Kidney glomerular epithelial cell (primary cell): Measurements from ENCODE around the gene PRM1.

ENCODE experiments used
- DNase-seq: peaks from one replicate; lab custom pipeline; 2025; lab: John Stamatoyannopoulos, UW

PRM1 gene

DNA sequence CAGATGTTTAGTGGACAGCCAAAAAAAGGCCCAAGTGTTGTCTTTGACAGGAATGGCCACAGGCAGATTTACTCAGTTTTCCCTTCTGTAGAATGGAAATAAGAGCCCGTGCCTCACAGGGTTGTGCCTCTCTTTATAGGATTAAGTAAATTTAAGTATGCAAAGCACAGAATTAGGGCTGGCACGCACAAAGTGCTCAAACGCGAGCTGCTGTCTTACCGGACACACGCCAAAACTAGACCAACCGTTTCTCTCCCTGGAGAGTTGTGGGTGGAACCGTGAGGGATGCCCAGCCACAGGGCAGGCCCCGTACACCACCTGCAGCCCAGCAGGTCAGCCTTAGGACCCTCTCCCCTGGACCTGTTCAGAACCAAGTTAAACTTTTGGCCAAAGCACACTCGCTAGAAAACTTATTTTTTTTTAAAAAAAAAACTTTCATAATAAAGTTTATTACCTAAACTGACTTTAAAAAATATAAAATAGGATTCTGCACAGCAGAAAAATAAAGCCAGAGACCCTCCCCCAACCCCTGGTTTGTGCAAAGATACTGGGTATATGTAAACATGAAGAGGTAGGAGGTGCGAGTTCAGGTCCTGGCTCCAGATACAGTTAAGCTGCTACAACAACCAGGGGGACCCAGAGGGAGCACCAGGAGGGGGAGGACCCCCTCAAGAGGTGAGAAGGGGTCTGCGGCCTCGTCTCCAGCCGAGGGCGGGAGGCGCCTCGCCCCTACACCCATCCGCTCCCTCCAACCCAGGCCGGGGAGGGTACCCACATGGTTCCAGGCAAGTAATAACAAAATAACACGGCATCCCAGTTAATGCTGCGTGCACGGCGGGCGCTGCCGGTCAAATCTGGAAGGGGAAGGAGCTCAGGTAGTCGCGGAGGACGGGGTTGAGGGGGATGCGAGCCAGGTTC lies 26.9 kb downstream of the PRM1 start:
- DNase-seq: no peak

DNA sequence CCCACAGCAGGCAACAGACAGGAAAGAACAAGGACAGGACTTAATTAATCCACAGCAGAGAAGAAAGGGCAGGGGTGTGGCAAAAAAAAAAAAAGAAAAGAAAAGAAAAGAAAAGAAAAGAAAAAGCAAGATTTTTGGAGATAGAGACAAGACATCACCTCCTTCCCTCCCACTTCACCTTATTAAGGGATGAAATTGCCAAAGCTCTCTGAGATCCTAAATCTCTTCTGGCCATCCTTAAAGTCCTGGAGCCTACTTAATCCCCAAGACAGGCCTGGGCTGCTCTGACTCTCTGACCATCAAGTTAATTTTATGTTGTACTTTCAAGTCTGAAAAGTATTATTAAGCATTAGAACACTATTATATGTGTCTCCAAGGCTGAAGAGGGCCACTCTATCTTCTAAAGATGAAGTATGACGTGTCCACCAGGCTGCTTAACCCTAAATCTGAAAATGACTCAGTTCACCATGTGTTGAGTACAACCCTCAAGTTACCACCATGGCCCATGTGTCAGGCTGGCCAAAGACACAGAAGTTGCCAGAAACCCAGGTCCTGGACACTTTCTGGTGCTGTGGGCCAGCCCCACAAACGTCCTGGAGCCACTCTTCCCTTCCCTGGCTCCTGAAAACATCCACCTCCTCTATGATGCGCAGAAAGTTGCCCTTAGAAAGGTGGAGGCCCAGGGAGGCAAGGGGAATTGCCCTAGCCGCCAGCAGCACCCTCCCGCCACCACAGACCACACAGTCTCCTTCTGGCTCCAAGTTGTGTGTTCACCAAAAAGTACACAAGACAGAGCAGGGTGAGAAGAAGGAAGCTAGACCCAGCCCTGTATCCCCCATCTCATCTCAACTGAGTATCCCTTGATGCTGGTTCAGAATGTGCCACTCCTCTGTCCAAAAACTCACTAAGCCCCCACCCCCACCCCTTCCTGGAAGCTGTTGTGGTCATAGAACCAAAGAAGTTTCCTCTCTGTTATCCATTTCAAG lies 27.8 kb downstream of the PRM1 start:
- no peak for DNase-seq

DNA sequence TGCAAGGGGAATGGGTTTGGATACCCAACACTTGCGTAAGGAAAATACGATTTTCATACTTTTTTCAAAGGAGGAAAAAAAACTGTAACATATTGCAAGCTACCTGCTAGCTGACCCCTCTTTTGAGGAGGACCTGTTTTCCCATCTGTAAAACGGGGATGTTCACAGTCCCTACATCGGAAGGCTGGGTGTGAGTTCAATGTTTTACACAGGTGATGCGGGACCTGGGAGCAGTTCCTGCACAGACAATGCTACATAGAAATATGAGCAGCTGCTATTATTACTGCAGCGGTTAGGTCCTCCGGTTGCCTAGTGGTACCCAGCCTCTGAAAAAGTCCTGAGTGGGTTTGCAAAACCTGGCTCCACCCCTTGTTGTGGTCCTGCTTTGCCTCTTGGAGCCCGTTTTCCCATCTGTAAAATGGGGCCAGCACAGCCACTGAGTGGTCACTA lies 28.6 kb downstream of the PRM1 start:
- no peak for DNase-seq

DNA sequence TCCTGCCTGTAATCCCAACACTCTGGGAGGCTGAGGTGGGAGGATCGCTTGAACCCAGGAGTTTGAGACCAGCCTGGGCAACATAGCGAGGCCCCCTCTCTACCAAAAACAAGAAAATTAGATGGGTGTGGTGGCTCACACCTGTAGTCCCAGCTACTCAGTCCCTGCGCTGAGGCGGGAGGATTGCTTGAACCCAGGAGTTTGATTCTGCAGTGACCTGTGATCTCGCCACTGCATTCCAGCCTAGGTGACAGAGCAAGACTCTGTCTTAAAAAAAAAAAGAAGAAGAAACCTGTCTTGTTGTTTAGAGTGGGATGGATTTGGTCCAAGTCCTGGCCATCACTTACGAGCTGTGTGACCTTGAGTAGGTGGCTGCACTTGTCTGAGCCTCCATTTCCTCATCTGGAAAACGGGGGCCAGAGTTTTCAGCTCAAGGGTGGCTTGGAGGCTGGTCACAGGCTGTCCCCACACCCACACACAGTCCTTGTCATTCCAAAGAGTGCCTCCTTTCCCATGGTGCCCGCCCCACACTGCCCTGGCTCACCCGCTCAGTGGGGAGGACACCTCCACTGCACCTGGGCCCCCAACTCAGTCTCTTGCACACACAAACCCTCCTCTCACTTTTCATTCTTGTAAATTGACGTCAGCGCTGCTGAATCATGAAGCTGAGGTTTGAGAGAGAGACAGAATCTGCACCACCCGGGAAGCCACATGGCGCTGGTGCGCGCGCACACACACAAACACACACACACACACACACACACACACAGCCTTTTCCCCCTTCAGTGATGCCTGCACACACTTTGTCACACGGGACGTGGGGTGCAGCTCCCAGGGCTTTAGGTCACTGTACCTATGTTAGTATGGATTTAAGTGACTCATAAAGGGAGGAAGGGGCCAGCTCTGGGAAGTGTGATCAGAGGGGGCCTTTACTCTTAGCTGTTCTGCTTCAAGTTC lies 29.3 kb downstream of the PRM1 start:
- DNase-seq: peak; percentile 45

DNA sequence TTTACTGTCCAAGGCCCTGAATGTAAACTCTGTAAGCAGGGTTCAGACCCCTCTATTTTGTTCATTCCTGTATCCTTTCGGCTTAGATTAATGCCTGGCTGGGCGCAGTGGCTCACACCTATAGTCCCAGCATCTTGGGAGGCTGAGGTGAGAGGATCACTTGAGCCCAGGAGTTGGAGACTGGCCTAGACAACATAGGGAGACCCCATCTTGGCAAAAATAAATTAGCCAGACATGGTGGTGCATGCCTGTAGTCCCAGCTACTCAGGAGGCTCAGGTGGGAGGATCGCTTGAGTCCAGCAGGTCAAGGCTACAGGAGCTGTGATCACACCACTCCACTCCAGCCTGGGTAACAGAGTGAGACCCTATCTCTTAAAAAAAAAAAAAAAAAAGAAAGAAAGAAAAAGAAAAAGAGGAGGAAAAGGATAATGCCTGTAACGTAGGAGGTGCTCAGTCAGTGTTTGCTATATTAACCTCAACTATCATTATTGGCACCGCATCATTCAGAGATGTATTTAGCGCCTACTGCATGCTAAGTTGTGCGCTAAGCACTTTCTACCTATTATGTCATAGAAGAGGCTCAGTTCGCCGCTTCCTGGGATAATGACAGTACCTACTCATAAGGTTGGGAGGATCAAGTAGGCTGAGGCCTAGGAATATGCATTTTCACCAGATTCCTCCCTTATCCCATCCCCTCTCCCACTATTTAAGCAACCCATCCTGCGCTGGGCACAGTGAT lies 30.2 kb downstream of the PRM1 start:
- no peak for DNase-seq

DNA sequence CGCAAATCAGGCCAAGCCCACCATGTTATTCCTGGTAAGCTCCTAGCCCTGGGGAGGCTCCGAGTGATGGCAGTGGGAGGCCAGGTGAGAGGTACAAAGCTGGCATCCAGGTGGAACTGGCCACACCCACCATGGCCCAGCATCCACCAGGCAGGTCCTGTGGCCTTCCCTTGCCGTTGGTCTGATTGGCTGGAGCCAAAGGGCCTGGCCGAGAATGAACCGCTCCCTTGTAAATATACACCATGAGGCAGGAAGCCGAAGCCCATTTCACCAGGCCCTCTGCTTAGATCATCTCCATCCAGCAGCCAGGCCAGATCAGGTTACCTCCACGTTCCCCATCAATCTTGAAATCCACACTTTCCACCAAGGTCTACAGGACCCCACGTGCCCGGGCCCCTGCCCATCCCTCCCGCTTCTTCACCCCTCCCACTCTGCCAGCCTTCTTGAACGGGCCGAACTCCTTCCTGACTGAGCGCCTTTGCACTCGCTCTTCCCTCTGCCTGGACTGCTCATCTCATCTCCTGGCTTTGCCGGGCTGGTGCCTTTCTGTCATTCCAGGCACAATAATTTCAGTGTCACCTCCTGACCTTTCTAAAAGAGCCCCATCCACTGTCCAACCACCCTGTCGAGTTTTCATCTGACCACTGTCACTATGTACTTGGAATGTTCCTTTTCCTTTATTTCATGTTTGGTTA lies 30.9 kb downstream of the PRM1 start:
- DNase-seq: no peak

DNA sequence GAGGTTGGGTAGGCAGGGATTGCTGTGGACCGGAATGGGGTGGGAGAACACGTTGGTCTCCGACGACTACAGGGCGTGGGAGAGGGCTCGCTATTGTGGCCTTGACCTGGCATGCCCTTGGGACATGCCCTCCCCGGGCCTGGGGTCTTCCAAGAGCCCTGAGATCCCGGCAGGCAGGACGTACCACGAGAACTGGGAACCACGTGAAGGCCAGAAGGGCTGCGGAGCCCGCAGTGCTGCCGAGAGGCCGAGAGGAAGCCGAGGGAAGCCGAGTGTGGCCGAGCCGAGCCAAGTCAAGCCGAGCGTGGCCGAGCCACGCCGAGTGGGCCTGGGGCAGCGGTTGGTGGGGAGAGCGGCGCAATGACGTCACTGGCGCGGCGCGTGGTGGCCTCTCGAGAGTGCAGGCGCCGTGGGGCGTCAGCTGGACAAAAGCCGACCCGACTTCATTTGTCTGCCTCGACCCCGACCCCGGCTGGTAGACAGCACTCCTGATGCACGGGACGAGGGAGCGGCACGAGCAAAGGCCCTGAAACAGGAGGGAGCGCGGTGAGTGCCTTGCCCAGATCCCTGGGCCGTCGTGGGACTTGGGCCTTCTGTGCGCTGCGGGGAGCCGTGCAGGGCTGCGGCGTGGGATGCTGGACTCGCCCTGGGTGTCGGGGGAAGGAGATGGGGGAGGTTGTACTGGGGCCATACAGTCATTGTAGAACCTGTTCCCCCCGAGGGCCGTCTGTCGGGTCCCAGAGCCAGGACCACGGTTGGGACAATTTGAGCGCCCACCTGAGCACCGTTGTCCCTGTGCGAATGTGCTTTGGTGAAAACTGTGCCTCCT lies 31.7 kb downstream of the PRM1 start:
- DNase-seq: no peak

DNA sequence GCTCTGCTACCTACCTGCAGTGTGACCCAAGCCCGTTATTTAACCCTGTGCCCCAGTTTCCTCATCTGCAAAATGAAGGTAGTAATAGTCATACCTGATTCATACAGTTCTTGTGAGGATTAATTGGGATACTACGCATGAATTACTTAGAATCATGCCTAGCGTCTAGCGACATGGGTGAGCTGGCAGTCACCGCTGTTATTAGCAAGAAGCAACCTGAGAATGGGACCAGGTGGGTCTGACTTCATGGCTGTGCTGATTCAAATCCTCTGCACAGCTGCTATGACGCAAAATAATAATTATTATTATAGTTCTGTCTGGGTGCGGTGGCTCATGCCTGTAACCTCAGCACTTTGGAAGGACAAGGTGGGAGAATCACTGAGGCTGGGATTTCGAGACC lies 33.0 kb downstream of the PRM1 start:
- no peak for DNase-seq

DNA sequence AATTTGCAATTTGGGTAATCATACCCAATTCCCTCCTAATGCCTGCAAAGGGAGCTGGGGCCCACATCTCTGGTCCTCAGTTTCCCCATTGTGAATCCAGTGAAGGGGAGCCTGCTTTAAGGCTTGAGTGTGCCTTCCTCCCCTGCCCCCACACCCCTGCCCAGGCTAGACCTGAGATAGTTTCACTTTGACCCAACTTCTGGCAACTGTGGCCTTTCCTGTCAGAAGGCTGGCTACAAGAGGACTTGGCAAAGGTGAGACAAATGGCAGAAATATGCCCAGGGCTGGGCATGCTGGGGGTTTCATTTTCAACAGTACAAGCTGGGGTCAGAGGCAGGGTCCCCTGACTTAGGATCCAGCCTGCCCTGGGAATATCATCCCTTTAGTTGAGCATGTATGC lies 35.1 kb downstream of the PRM1 start:
- no peak for DNase-seq

DNA sequence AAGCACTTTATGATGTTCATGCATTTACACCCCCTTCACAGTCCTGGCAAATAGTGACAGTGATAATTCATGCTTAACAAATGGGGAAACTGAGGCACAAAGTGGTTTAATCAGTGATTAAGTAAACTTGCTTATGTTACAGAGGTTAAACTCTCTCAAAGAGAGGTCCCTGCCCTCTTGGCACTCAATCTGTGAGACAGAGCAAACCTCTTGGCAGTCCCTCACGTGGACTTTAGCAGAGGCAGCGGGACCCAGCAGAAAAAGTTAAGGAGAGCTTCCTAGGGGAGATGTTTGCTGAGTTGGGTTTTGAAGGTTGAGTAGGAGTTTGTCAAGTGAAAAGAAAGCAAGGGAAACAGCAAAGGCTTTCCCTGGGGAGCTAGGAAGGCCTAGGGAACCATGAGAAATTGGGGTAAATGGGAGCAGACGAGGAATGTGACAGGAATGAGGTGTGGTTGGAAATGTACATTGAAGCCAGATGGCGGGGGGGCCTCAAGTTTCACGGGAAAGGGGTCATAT lies 35.9 kb downstream of the PRM1 start:
- DNase-seq: no peak

DNA sequence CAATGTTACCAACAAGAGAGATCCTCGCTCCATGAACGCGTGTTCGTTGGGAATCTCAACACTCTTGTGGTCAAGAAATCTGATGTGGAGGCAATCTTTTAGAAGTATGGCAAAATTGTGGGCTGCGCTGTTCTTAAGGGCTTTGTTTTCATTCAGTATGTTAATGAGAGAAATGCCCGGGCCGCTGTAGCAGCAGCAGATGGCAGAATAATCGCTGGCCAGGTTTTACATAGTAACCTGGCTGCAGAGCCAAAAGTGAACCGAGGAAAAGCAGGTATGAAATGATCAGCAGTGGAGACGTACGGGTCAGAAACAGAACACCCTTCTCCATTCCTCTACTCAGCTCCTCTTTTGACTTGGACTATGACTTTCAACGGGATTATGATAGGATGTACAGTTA lies 38.5 kb downstream of the PRM1 start:
- no peak for DNase-seq

DNA sequence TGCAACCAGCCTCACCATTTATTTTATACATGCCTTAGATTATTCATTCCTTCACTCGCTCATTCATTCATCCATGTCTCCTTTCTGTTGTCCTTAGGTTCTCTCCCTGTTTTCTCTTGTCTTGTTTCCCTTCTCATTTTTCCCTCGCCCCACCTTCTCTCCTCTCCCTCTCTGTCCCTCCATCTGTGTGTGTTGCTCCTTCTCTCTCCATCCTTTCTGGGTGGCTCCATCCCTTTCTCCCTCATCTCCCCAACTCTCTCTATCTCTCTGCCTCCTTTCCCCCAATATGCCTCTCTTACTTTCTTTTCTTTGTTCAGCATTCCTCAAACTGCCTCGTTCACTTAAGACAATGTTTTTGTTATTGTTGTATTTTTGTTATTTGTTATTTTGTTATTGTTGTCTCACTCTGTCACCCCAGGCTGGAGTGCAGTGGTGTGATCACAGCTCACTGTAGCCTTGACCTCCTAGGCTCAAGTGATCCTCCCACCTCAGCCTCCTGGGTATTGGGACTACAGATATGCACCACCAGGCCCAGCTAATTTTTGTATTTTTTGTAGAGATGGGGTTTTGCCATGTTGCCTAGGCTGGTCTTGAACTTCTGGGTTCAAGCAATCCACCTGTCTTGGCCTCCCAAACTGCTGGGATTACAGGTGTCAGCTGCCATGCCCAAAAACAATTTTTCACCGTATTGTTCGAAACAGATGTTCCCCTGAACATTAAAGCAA lies 39.5 kb downstream of the PRM1 start:
- DNase-seq: no peak

DNA sequence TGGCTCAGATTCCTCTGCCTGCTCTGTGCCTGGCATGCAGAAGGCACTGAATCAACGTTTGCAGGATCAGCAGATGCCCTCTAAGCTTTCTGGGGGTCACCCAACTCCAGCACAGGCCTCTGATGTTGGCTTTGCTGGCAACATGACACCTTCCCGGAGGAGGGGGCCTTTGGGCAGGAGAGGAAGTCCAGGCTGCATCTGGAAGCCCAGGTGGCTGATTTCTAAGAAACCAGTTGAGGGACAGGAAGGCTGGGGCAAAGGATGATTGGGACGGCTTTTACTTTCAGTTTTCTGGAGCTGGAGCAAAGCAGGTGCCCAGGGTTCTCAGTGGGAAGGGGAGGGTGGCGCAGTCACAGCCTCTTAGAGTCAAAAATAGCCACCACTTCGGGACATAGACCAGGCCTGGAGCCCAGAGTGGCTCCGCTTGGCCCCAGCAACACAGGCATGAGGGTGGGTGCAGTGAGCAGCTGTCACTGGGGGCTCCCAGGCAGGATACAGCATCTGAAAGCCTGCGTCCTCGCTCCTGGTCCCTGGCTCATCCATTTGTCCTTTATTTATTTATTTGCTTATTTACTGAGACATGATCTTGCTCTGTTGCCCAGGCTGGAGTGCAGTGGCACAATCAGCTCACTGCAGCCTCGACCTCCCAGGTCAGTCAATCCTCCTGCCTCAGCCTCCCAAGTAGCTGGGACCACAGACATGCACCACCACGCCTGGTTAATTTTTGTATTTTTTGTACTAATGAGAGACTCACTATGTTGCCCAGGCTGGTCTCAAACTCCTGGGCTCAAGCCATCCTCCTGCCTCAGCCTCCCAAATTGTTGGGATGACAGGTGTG lies 40.3 kb downstream of the PRM1 start:
- no peak for DNase-seq

DNA sequence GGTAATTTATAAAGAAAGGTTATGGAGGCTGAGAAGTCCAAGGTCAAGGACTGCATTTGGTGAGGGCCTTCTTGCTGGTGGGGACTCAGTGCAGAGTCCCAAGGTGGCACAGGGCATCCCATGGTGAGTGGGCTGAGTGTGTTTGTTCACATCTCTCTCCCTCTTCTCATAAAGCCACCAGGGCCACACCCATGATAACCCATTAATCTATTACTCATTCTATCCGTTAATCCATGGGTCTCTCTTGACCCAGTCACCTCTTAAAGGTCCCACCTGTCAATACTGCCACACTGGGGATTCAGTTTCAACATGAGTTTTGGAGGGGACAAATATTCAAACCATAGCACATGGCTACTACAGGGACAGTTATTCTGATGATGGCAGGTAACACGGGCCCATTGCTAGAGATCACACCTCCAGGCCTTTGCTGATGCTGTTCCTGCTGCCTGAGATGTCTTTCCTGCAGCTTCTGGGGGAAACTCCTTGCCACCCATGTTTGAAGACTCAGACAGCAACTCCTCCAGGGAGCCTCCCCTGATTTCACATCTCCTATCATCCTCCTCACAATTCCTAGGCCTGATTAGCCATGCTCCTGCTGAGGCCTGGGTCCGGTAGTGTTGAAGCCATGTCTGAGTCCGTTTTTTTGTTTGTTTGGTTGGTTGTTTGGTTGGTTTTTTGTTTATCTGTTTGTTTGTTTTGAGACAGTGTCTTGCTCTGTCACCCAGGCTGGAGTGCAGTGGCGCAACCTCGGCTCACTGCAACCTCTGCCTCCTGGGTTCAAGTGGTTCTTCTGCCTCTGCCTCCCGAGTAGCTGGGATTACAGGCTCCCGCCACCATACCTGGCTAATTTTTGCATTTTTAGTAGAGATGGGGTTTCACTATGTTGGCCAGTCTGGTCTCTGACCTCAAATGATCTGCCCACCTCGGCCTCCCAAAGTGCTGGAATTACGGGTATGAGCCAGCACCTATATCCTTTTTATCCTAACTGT lies 41.2 kb downstream of the PRM1 start:
- no peak for DNase-seq

DNA sequence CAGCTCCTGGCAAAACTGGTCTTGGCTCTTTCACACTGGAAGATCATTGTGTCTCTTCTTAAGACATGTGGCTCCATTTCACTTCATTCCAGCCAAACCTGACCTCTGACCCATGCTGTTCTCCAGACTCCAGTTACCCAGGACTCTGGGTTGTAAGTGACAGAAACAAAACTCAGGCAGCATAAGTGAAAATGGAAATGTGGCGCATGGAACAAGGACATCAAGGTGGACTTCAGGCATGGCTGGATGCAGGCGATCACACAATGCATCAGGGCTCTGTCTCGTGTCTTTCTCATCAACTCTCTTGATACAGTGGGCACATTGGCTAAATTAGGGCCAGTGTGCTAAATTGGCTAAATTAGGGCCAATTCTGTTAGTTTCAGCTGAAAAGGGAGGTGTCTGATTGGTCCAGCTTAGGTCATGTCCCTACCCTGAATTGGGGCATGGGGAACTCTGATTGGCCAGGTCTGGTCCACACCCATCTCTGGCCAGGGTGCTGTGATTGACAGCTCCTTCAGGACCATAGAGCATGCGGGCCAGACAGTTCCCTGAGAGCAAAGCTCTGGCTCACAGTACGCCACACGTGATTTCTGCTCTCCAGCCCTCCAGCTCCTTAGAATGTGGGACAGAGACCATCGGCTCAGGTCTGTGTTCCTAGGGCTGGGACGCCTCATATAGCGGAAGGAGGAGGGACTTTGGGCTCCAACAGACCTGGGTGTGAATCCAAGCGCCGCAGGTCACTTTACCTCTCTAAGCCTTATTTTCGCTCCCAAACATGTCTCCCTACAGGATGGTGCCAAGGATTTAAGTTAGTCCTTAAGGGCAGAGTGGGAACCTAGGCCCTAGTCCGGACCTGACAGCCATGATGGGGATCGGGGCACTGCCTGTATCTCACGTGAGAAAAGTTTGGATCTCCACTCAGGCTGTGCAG lies 42.6 kb downstream of the PRM1 start:
- DNase-seq: no peak
